Measurements from ENCODE around the gene NCAM1. TPM values are rescaled to one million over a fixed set of nuclear protein-coding genes. Genes with fewer than 3 reads are reported as not detected.

The NCAM1 gene
- total RNA-seq, 1 experiment from 2014 or later: 0.22 TPM

- no peak for TF ChIP-seq CTCF (IDR thresholded peaks at IDR 0.05 in 2 of 3, conservative IDR thresholded peaks at IDR 0.05 in 1 of 3; ENCODE audit: borderline replicate concordance in 1 of 3, insufficient read depth in 1 of 3, low read depth in 2 of 3, low read length in 2 of 3)
- no peak for TF ChIP-seq YY1 (IDR thresholded peaks at IDR 0.05; ENCODE audit: extremely low read depth, insufficient replicate concordance, low read depth, low read length)
- TF ChIP-seq RAD21 (IDR thresholded peaks at IDR 0.05; ENCODE audit: low read depth): no peak
- TF ChIP-seq ZFX (IDR thresholded peaks at IDR 0.05): no peak
- no peak for TF ChIP-seq SP1 (IDR thresholded peaks at IDR 0.05; ENCODE audit: low read depth)
- TF ChIP-seq CBX3 (IDR thresholded peaks at IDR 0.05; ENCODE audit: low read depth): no peak
- no peak for TF ChIP-seq JUND (IDR thresholded peaks at IDR 0.05)
- TF ChIP-seq POLR2A (IDR thresholded peaks at IDR 0.05; ENCODE audit: borderline replicate concordance, extremely low read depth, insufficient read depth, insufficient read length): no peak
- TF ChIP-seq, protein P1, sequence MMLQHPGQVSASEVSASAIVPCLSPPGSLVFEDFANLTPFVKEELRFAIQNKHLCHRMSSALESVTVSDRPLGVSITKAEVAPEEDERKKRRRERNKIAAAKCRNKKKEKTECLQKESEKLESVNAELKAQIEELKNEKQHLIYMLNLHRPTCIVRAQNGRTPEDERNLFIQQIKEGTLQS (IDR thresholded peaks at IDR 0.05): no peak
- no peak for TF ChIP-seq SRF (IDR thresholded peaks at IDR 0.05; ENCODE audit: low read depth)
- no peak for TF ChIP-seq EZH2 (IDR thresholded peaks at IDR 0.05)
Measured at GRCh38 chr11:113082341-113082955, 121.2 kb downstream of the NCAM1 start (continued).

DNA sequence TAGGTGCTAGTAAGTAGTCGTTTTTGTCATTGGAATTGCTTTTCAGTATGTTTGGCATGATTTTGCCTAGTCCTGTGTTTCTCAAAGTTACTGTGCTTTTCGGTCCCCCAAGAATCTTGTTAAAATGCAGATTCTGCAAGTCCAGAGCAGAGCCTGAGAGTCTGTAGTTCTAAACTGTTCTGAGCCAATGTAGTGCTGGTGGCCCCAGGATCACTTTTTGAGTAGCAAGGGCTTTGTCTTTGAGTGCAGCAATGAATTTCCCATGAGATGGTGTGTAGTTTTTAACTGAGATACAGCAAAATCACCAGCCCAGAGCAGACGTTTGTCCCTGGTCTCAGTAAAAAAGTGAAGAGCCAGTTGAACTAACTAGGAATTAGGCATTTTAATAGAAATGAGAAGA, 122.4 kb downstream of the NCAM1 start:
- CTCF ChIA-PET: no interaction called here
- Histone ChIP-seq H3K9me3 (ENCODE audit: control insufficient read depth in 1 of 2, insufficient read depth in 1 of 2, low read depth in 1 of 2, low read length in 2 of 2) (no peaks in the 10 kb centered on the region), H3K27me3 (ENCODE audit: insufficient read depth, low read length) (peaks cover 35% of the 10 kb centered on the region; the same call in 1 of the 2 replicates), H4K20me1 (ENCODE audit: insufficient read depth) (no peaks in the 10 kb centered on the region), H3K9me2 (ENCODE audit: insufficient read depth) (no peaks in the 10 kb centered on the region), H3K4me2 (ENCODE audit: low read length) (no peak overlapping the region), H3K79me2 (ENCODE audit: insufficient read depth, low read length) (no peaks in the 10 kb centered on the region), H3K27ac (ENCODE audit: low read depth, low read length) (no peak overlapping the region), H3K4me1 (ENCODE audit: control insufficient read depth in 1 of 2, insufficient read depth in 2 of 2, low read length in 2 of 2) (no peaks in the 10 kb centered on the region), H2AFZ (ENCODE audit: low read depth, low read length, poor library complexity, severe bottlenecking) (no peak overlapping the region), H3K9ac (ENCODE audit: low read length) (no peak overlapping the region), H3K36me3 (ENCODE audit: control insufficient read depth in 1 of 2, insufficient read depth in 2 of 2, low read length in 2 of 2) (no peaks in the 10 kb centered on the region), H3K4me3 (replicated peaks in 1 of 2; ENCODE audit: low read depth in 1 of 2, low read length in 2 of 2) (no peak overlapping the region)
- DNase-seq (ENCODE audit: low read depth, low spot score) (no peak), ATAC-seq (no peak)
- TF ChIP-seq POLR2A (IDR thresholded peaks at IDR 0.05; ENCODE audit: borderline replicate concordance, extremely low read depth, insufficient read depth, insufficient read length) (no peak), CBX3 (IDR thresholded peaks at IDR 0.05; ENCODE audit: low read depth) (no peak), CEBPB (IDR thresholded peaks at IDR 0.05; ENCODE audit: low read depth) (no peak), ELF1 (IDR thresholded peaks at IDR 0.05; ENCODE audit: borderline replicate concordance, low read depth) (no peak), ZFX (IDR thresholded peaks at IDR 0.05) (no peak), RAD21 (IDR thresholded peaks at IDR 0.05; ENCODE audit: low read depth) (no peak), POLR2AphosphoS5 (IDR thresholded peaks at IDR 0.05; ENCODE audit: low read depth, low read length) (no peak), EZH2phosphoT487 (IDR thresholded peaks at IDR 0.05; ENCODE audit: borderline replicate concordance) (no peak), TCF7L2 (IDR thresholded peaks at IDR 0.05; ENCODE audit: borderline replicate concordance, extremely low read depth, insufficient read depth, insufficient read length) (no peak), FOSL1 (IDR thresholded peaks at IDR 0.05; ENCODE audit: low read depth) (no peak), ZNF274 (IDR thresholded peaks at IDR 0.05; ENCODE audit: low read depth, low read length) (no peak), ZBTB33 (IDR thresholded peaks at IDR 0.05; ENCODE audit: extremely low read depth, insufficient replicate concordance, low read length) (no peak), SRF (IDR thresholded peaks at IDR 0.05; ENCODE audit: low read depth) (no peak), SIN3A (IDR thresholded peaks at IDR 0.05; ENCODE audit: low read depth) (no peak), EGR1 (IDR thresholded peaks at IDR 0.05; ENCODE audit: low read depth) (no peak), JUND (IDR thresholded peaks at IDR 0.05) (no peak)
- TF ChIP-seq, protein P2, sequence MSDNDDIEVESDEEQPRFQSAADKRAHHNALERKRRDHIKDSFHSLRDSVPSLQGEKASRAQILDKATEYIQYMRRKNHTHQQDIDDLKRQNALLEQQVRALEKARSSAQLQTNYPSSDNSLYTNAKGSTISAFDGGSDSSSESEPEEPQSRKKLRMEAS (IDR thresholded peaks at IDR 0.05): no peak
- TF ChIP-seq, protein P1 (IDR thresholded peaks at IDR 0.05): no peak
- intact Hi-C loops (cut with micrococcal nuclease): no loop called here
- BruUV-seq (replicated peaks): no TSS peak
- POLR2A ChIA-PET: no interaction called here
- RAD21 ChIA-PET (ENCODE audit: low non-redundant PET in 1 of 2, low total read pairs in 2 of 2, uncharacterized antibody in 2 of 2, unreplicated experiment in 2 of 2): no interaction called here
